Fibroblast of villous mesenchyme (primary cell): ENCODE results near the gene ELANE. TPM values are rescaled to one million over a fixed set of nuclear protein-coding genes. Genes with fewer than 3 reads are reported as not detected.

Experiments used
- DNase-seq: peaks from one replicate; pipeline ENCODE4 v3.0.0-alpha.2; 2010; ENCODE audit warnings: low read depth
- H3K4me3 ChIP-seq: 2 replicates; pipeline ENCODE4 v1.5.1; 2011; ENCODE audit warnings: low read depth, mild to moderate bottlenecking, low read length
- CTCF ChIP-seq: IDR thresholded peaks from 2 replicates; pipeline ENCODE4 v1.5.1; 2012; ENCODE audit warnings: low read depth, mild to moderate bottlenecking, low read length; ENCODE audit not compliant: insufficient read depth
- total RNA-seq: library from RNA; depleted of rRNA; stranded (reverse); fragments of >200 nt; gene quantifications from 2 replicates; pipeline ENCODE4 v1.2.3, GENCODE V29; 2012

ELANE gene
- total RNA-seq, 1 donor, result not detected

GRCh38 chr19:805600-806550, 46.2 kb upstream of the ELANE start:
- no peak overlapping the region for H3K4me3 ChIP-seq
- no peak for TF ChIP-seq CTCF
- no peak for DNase-seq

- H3K4me3 ChIP-seq, result no peak overlapping the region
- no peak for TF ChIP-seq CTCF
- no peak for DNase-seq
These were observed 45.2 kb upstream of the ELANE start for GRCh38 chr19:806815-807421.

- DNase-seq, result no peak
- H3K4me3 ChIP-seq, result no peak overlapping the region
- no peak for TF ChIP-seq CTCF
These were observed 44.3 kb upstream of the ELANE start for GRCh38 chr19:807627-808422.

- no peak for TF ChIP-seq CTCF
- DNase-seq, result no peak
- H3K4me3 ChIP-seq, result no peak overlapping the region
These were observed 43.7 kb upstream of the ELANE start for GRCh38 chr19:808423-808775.

- no peak for DNase-seq
- H3K4me3 ChIP-seq, result no peak overlapping the region
- no peak for TF ChIP-seq CTCF
These were observed 41.8 kb upstream of the ELANE start for GRCh38 chr19:810077-810855.

GRCh38 chr19:810883-811489, 41.1 kb upstream of the ELANE start:
- DNase-seq, result no peak
- TF ChIP-seq CTCF, result no peak
- H3K4me3 ChIP-seq, result no peak overlapping the region
